Tibial artery (tissue), 4 donors: Measurements from ENCODE around the gene SYP.
"Not testable (repeated sequence)": the region's sequence is repeated elsewhere in the genome, so short reads cannot be mapped to it uniquely, and the experiment has no call there.

ENCODE experiments used
- DNase-seq, 2 donors: peaks; one replicate each; pipeline ENCODE4 v3.0.0-alpha.2; 2019
- H3K27ac ChIP-seq, 2 donors: fragments of 200-600 bp; sonication (generic) in 1 of 2; 1 replicate in 1 of 2; 2 replicates in 1 of 2; pipeline ENCODE4 v1.5.1; 2018 to 2019; ENCODE audit warnings: mild to moderate bottlenecking in 1 of 2
- H3K27me3 ChIP-seq, 2 donors: fragments of 200-600 bp; sonication (generic) in 1 of 2; one replicate each; pipeline versions ENCODE4 v1.5.1 to v1.6.0; 2016 to 2019
- H3K36me3 ChIP-seq, 3 donors: fragments of 200-600 bp; sonication (generic) in 2 of 3; one replicate each; pipeline ENCODE4 v1.5.1; 2016 to 2019; ENCODE audit warnings: mild to moderate bottlenecking in 2 of 3
- H3K4me1 ChIP-seq, 4 donors: fragments of 200-600 bp; sonication (generic) in 2 of 4; 1 replicate in 3 of 4; 2 replicates in 1 of 4; pipeline ENCODE4 v1.5.1; 2016 to 2019
- H3K4me3 ChIP-seq, 2 donors: fragments of 200-600 bp; sonication (generic) in 1 of 2; 1 replicate in 1 of 2; 2 replicates in 1 of 2; pipeline ENCODE4 v1.5.1; 2018 to 2019; ENCODE audit warnings: mild to moderate bottlenecking in 2 of 2
- H3K9me3 ChIP-seq, 3 donors: fragments of 200-600 bp; sonication (generic) in 1 of 3; one replicate each; pipeline ENCODE4 v1.5.1; 2016 to 2019
- CTCF ChIP-seq, 2 experiments: fragments of 200-600 bp in 1 of 2; fragments of 450-650 bp in 1 of 2; IDR thresholded peaks; one replicate each; pipeline ENCODE4 v1.5.1; 2017 to 2019; ENCODE audit warnings: antibody characterized with exemption in 2 of 2, mild to moderate bottlenecking in 1 of 2, moderate library complexity in 1 of 2
- intact Hi-C: fragments of 100-400 bp; cut with DNase I; formaldehyde crosslinking; loops from one replicate; pipeline ENCODE4 v1.15.0; 2023; ENCODE audit warnings: low total_unique reads

SYP gene

GRCh38 chrX:49157194-49157593, 42.8 kb downstream of the SYP start:
- intact Hi-C loops: no loop called here
- TF ChIP-seq CTCF (IDR thresholded peaks at IDR 0.05): no peak

GRCh38 chrX:49155900-49156837, 43.8 kb downstream of the SYP start:
- Histone ChIP-seq H3K4me1 (peaks cover 0 to 4% (median 0%) of the 10 kb centered on the region in 4 donors), H3K36me3 (no peaks in the 10 kb centered on the region), H3K27ac (peak overlapping the region; percentile 92 to 97), H3K27me3 (no peaks in the 10 kb centered on the region), H3K9me3 (no peaks in the 10 kb centered on the region), H3K4me3 (peak overlapping the region; percentile 57 to 60)
- intact Hi-C loops: no loop called here
- DNase-seq: peak; percentile 92 to 95
- peak; percentile 63 to 67 for TF ChIP-seq CTCF (IDR thresholded peaks at IDR 0.05)

More at GRCh38 chrX:49157194-49157593, 42.8 kb downstream of the SYP start:
- Histone ChIP-seq H3K36me3 (no peaks in the 10 kb centered on the region), H3K4me1 (peaks cover 0 to 4% (median 0%) of the 10 kb centered on the region in 4 donors), H3K27me3 (no peaks in the 10 kb centered on the region), H3K9me3 (no peaks in the 10 kb centered on the region), H3K4me3 (no peak overlapping the region), H3K27ac (no peak overlapping the region)
- no peak for DNase-seq

DNA sequence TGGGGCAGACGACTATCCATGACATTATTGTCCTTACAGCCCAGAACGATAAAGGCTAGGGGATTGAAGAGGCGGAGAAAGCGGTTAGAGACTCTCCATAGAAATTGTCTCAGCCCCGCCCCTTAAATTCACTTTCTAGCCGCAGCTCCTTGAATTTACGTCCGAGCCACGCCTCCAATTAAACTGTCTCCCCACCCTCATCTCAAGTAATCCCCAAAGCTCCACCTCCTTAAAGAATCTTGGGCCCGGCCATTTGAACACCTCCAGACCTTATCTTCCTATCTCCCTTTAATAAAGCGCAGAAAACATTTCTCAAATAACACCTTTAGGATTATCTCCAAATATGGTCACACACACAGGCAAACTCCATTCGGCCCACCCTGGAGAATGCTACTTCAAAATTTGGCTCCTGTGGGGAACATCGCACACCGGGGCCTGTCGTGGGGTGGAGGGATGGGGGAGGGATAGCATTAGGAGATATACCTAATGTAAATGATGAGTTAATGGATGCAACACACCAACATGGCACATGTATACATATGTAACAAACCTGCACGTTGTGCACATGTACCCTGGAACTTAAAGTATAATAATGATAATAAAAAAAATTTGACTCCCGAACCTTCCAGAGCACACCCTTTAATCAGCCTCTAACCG, 44.6 kb downstream of the SYP start:
- H3K36me3 ChIP-seq: no peaks in the 10 kb centered on the region
- H3K27ac ChIP-seq: peak overlapping the region; percentile 92 to 97
- peak overlapping the region; percentile 57 to 60 for H3K4me3 ChIP-seq
- H3K27me3 ChIP-seq: no peaks in the 10 kb centered on the region
- no peaks in the 10 kb centered on the region for H3K9me3 ChIP-seq
- TF ChIP-seq CTCF (IDR thresholded peaks at IDR 0.05): no peak
- peak in 1 of 2 donors; percentile 38 for DNase-seq
- intact Hi-C loops: no loop called here
- H3K4me1 ChIP-seq: peaks cover 0 to 4% (median 0%) of the 10 kb centered on the region in 4 donors

GRCh38 chrX:49153467-49153866, 46.5 kb downstream of the SYP start:
- H3K27me3 ChIP-seq: no peaks in the 10 kb centered on the region
- no peak overlapping the region for H3K4me3 ChIP-seq
- no peak for TF ChIP-seq CTCF (IDR thresholded peaks at IDR 0.05)
- peaks cover 0 to 4% (median 0%) of the 10 kb centered on the region in 4 donors for H3K4me1 ChIP-seq
- H3K36me3 ChIP-seq: no peaks in the 10 kb centered on the region
- no peak overlapping the region for H3K27ac ChIP-seq
- no peaks in the 10 kb centered on the region for H3K9me3 ChIP-seq
- DNase-seq: no peak
- intact Hi-C loops: no loop called here

DNA sequence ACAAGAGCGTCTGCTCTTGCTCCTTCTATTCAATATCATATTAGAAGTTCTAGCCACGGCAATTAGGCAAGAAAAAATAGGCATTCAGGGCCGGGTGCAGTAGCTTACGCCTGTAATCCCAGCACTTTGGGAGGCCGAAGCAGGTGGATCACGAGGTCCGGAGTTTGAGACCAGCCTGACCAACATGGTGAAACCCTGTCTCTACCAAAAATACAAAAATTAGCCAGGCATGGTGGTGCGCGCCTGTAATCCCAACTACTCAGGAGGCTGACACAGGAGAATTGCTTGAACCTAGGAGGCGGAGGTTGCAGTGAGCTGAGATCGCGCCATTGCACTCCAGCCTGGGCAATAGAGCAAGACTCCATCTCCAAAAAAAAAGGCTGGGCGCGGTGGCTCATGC, 50.7 kb downstream of the SYP start:
- intact Hi-C loops, DNase-seq, H3K27ac ChIP-seq: not testable (repeated sequence)

DNA sequence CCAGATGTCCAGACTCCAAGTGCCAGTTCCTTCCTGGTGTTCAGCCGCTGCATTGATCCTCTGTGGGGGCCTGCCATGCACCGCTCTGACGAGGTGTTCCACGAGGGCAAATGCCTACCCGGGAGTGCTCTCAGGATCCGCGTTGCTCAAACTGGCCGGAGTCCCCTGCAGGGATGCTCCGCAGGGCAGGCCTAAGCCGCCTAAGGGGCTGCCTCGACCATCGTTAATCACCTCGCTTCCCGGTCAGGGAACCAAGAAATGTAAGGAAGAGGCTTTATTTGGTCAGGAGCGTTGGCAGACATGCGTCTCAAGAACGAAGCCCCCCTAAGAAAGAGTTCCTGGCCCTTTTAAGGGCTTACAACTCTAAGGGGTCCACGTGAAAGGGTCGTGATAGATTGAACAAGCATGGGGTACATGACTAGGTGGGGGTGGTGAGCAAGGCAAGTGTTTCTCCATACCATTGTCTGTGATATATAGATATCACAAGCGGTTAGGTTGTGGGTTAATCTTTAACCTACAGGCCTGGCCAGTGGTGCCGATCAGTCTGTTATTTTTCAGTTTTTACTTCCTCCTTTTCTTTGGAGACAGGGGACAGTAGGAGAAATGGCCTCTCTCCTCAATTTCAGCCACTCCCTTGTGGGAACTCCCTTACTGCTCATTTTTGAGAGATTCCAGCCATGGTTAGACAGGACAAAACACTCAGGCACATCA, 51.4 kb downstream of the SYP start:
- H3K4me3 ChIP-seq, intact Hi-C loops, H3K36me3 ChIP-seq, H3K9me3 ChIP-seq, DNase-seq, H3K27ac ChIP-seq, H3K27me3 ChIP-seq, H3K4me1 ChIP-seq: not testable (repeated sequence)

More for the DNA sequence above, 50.7 kb downstream of the SYP start:
- not testable (repeated sequence) for H3K9me3 ChIP-seq, H3K36me3 ChIP-seq, H3K4me3 ChIP-seq, H3K4me1 ChIP-seq, H3K27me3 ChIP-seq
